Lower lobe of right lung (tissue), 2 donors: ENCODE results near the gene IFI27. TPM values are rescaled to one million over a fixed set of nuclear protein-coding genes. Genes with fewer than 3 reads are reported as not detected.

Experiments used
- ATAC-seq, 2 donors: fragments of 200-7000 bp; cut with Tn5 transposase; one replicate each; pipeline ENCODE4 v1.9.1; 2020 to 2022; ENCODE audit warnings: mild to moderate bottlenecking in 2 of 2, moderate library complexity in 2 of 2
- DNase-seq: peaks from one replicate; pipeline ENCODE4 v3.0.0-alpha.2; 2020
- H3K27ac ChIP-seq: fragments of 200-600 bp; one replicate; pipeline ENCODE4 v1.8.0; 2022
- H3K27me3 ChIP-seq: fragments of 200-600 bp; one replicate; pipeline ENCODE4 v1.8.0; 2022; ENCODE audit warnings: low read depth
- H3K36me3 ChIP-seq: fragments of 200-600 bp; one replicate; pipeline ENCODE4 v1.8.0; 2022; ENCODE audit warnings: mild to moderate bottlenecking
- H3K4me1 ChIP-seq: fragments of 200-600 bp; one replicate; pipeline ENCODE4 v1.8.0; 2022
- H3K4me3 ChIP-seq: fragments of 200-600 bp; one replicate; pipeline ENCODE4 v1.8.0; 2022; ENCODE audit warnings: mild to moderate bottlenecking
- H3K9me3 ChIP-seq: fragments of 200-600 bp; one replicate; pipeline ENCODE4 v1.8.0; 2022
- CTCF ChIP-seq: fragments of 200-600 bp; IDR thresholded peaks from one replicate; pipeline ENCODE4 v1.8.0; 2022; ENCODE audit warnings: antibody characterized with exemption, mild to moderate bottlenecking
- intact Hi-C: fragments of 100-400 bp; cut with DNase I; formaldehyde crosslinking; loops from one replicate; pipeline ENCODE4 v1.11.0; 2022
- total RNA-seq: library from RNA; stranded (reverse); fragmentation: NEBNext Ultra II Directional; extraction: Animal tissue kit (Norgen Biotek cat#: 25700); gene quantifications from one replicate; pipeline ENCODE4 v1.2.1, GENCODE V29; 2021
- donor health status: DM: no; HTN: yes; CAD: no; lungs with severe emphysema.

The IFI27 gene
- total RNA-seq, 1 donor from 2014 or later: 340 TPM

- Histone ChIP-seq H3K4me3 (no peak overlapping the region), H3K27ac (no peak overlapping the region), H3K9me3 (no peaks in the 10 kb centered on the region), H3K4me1 (no peaks in the 10 kb centered on the region), H3K36me3 (peaks cover 6% of the 10 kb centered on the region), H3K27me3 (no peaks in the 10 kb centered on the region)
- intact Hi-C loops: no loop called here
- no peak for DNase-seq
- no peak for ATAC-seq
- TF ChIP-seq CTCF: no peak
Observed at GRCh38 chr14:94098326-94098992, 12.1 kb upstream of the IFI27 start.

- Histone ChIP-seq H3K9me3 (no peaks in the 10 kb centered on the region), H3K36me3 (peaks cover 6% of the 10 kb centered on the region), H3K4me3 (no peak overlapping the region), H3K27me3 (no peaks in the 10 kb centered on the region), H3K4me1 (no peaks in the 10 kb centered on the region), H3K27ac (no peak overlapping the region)
- ATAC-seq (no peak), DNase-seq (no peak)
- intact Hi-C loops: no loop called here
- no peak for TF ChIP-seq CTCF
Observed at GRCh38 chr14:94099006-94099405, 11.5 kb upstream of the IFI27 start.

GRCh38 chr14:94100847-94101246 is 9.7 kb upstream of the IFI27 start:
- intact Hi-C loops: no loop called here
- H3K27ac ChIP-seq: no peak overlapping the region
- DNase-seq (no peak), ATAC-seq (no peak)
- H3K4me3 ChIP-seq: no peak overlapping the region
- no peaks in the 10 kb centered on the region for H3K4me1 ChIP-seq
- H3K9me3 ChIP-seq: no peaks in the 10 kb centered on the region
- H3K36me3 ChIP-seq: peaks cover 6% of the 10 kb centered on the region
- no peak for TF ChIP-seq CTCF
- no peaks in the 10 kb centered on the region for H3K27me3 ChIP-seq

GRCh38 chr14:94101748-94102147 is 8.8 kb upstream of the IFI27 start:
- ATAC-seq: no peak
- no peak for TF ChIP-seq CTCF
- Histone ChIP-seq H3K4me3 (no peak overlapping the region), H3K9me3 (no peaks in the 10 kb centered on the region), H3K4me1 (no peaks in the 10 kb centered on the region), H3K27me3 (no peaks in the 10 kb centered on the region), H3K36me3 (peaks cover 6% of the 10 kb centered on the region), H3K27ac (no peak overlapping the region)
- DNase-seq: no peak
- intact Hi-C loops: no loop called here

GRCh38 chr14:94102768-94103482 is 7.6 kb upstream of the IFI27 start:
- no peak for TF ChIP-seq CTCF
- no peaks in the 10 kb centered on the region for H3K27me3 ChIP-seq
- intact Hi-C loops: no loop called here
- no peak for ATAC-seq
- no peaks in the 10 kb centered on the region for H3K9me3 ChIP-seq
- no peaks in the 10 kb centered on the region for H3K36me3 ChIP-seq
- DNase-seq: no peak
- no peaks in the 10 kb centered on the region for H3K4me1 ChIP-seq
- no peak overlapping the region for H3K27ac ChIP-seq
- H3K4me3 ChIP-seq: no peak overlapping the region
